NCI-H2029 (cell line): Measurements from ENCODE around the gene SHROOM3.
"Not testable (repeated sequence)": the region's sequence is repeated elsewhere in the genome, so short reads cannot be mapped to it uniquely, and the experiment has no call there.

Experiments used
- DNase-seq: peaks from one replicate; lab custom pipeline; 2025; lab: John Stamatoyannopoulos, UW

SHROOM3 gene

GRCh38 chr4:76445911-76446310, 10.9 kb downstream of the SHROOM3 start:
- DNase-seq, result no peak

- no peak for DNase-seq
Measured at GRCh38 chr4:76447393-76447851, 12.4 kb downstream of the SHROOM3 start.

- DNase-seq, result no peak
Measured at GRCh38 chr4:76448211-76448610, 13.2 kb downstream of the SHROOM3 start.

GRCh38 chr4:76449362-76449767, 14.3 kb downstream of the SHROOM3 start:
- no peak for DNase-seq

- DNase-seq, result no peak
Measured at GRCh38 chr4:76449833-76450232, 14.8 kb downstream of the SHROOM3 start.

GRCh38 chr4:76453232-76453631, 18.2 kb downstream of the SHROOM3 start:
- DNase-seq, result no peak

- not testable (repeated sequence) for DNase-seq
Measured at GRCh38 chr4:76454073-76454472, 19.0 kb downstream of the SHROOM3 start.

GRCh38 chr4:76457885-76458284, 22.9 kb downstream of the SHROOM3 start:
- no peak for DNase-seq

GRCh38 chr4:76458297-76458696, 23.3 kb downstream of the SHROOM3 start:
- no peak for DNase-seq

- DNase-seq, result no peak
Measured at GRCh38 chr4:76458825-76459224, 23.8 kb downstream of the SHROOM3 start.

GRCh38 chr4:76459291-76459723, 24.3 kb downstream of the SHROOM3 start:
- no peak for DNase-seq

- DNase-seq, result no peak
Measured at GRCh38 chr4:76463568-76463967, 28.5 kb downstream of the SHROOM3 start.

- DNase-seq, result no peak
Measured at GRCh38 chr4:76470064-76470463, 35.0 kb downstream of the SHROOM3 start.

GRCh38 chr4:76470532-76470931, 35.5 kb downstream of the SHROOM3 start:
- DNase-seq, result no peak

GRCh38 chr4:76476571-76476970, 41.5 kb downstream of the SHROOM3 start:
- no peak for DNase-seq

GRCh38 chr4:76484654-76485053, 49.6 kb downstream of the SHROOM3 start:
- no peak for DNase-seq

GRCh38 chr4:76485450-76485849, 50.4 kb downstream of the SHROOM3 start:
- DNase-seq, result no peak

- no peak for DNase-seq
Measured at GRCh38 chr4:76486588-76487276, 51.7 kb downstream of the SHROOM3 start.

GRCh38 chr4:76487621-76488020, 52.6 kb downstream of the SHROOM3 start:
- no peak for DNase-seq

- DNase-seq, result no peak
Measured at GRCh38 chr4:76488455-76488854, 53.4 kb downstream of the SHROOM3 start.

GRCh38 chr4:76488888-76489685, 54.1 kb downstream of the SHROOM3 start:
- no peak for DNase-seq

- DNase-seq, result no peak
Measured at GRCh38 chr4:76489686-76490161, 54.7 kb downstream of the SHROOM3 start.

- DNase-seq, result no peak
Measured at GRCh38 chr4:76492055-76492454, 57.0 kb downstream of the SHROOM3 start.
